ENCODE results near the gene ARPC5L. TPM values are rescaled to one million over a fixed set of nuclear protein-coding genes. Genes with fewer than 3 reads are reported as not detected.
A peak's percentile ranks its signal among the peaks of the same experiment; 100 is the strongest.

The ARPC5L gene
- total and polyA plus RNA-seq, 2 of the 13 experiments (the other 11 are each of a cell fraction or from before 2014, with no cell fraction given): 29.9 to 33.8 TPM

- TF ChIP-seq YY1 (IDR thresholded peaks at IDR 0.05; ENCODE audit: insufficient read depth, insufficient replicate concordance, low read depth, low read length) (peak; percentile 72), ZSCAN5A (CRISPR knock-in tag; IDR thresholded peaks at IDR 0.05; ENCODE audit: borderline replicate concordance) (no peak), ZNF503 (CRISPR knock-in tag; IDR thresholded peaks at IDR 0.05) (no peak), FOXO4 (CRISPR knock-in tag; conservative IDR thresholded peaks at IDR 0.05) (0 out of 2 replicates have a peak, but pooled peaks have one; percentile 66), HNRNPH1 (optimal IDR thresholded peaks at IDR 0.05; ENCODE audit: low read depth, low read length) (no peak), NR2F6 (IDR thresholded peaks at IDR 0.05) (no peak), NR2F6 (CRISPR knock-in tag; IDR thresholded peaks at IDR 0.05) (no peak), RARA (CRISPR knock-in tag; IDR thresholded peaks at IDR 0.05) (0 out of 2 replicates have a peak, but pooled peaks have one; percentile 23), ZNF567 (CRISPR knock-in tag; IDR thresholded peaks at IDR 0.05; ENCODE audit: borderline replicate concordance) (no peak), FOXA1 (IDR thresholded peaks at IDR 0.05) (no peak), FOXA1 (CRISPR knock-in tag; IDR thresholded peaks at IDR 0.05) (no peak), ISL2 (CRISPR knock-in tag; IDR thresholded peaks at IDR 0.05) (no peak), ZNF275 (CRISPR knock-in tag; IDR thresholded peaks at IDR 0.05; ENCODE audit: borderline replicate concordance) (no peak), ZNF432 (CRISPR knock-in tag; IDR thresholded peaks at IDR 0.05; ENCODE audit: borderline replicate concordance) (no peak)
- TF ChIP-seq, protein P1, sequence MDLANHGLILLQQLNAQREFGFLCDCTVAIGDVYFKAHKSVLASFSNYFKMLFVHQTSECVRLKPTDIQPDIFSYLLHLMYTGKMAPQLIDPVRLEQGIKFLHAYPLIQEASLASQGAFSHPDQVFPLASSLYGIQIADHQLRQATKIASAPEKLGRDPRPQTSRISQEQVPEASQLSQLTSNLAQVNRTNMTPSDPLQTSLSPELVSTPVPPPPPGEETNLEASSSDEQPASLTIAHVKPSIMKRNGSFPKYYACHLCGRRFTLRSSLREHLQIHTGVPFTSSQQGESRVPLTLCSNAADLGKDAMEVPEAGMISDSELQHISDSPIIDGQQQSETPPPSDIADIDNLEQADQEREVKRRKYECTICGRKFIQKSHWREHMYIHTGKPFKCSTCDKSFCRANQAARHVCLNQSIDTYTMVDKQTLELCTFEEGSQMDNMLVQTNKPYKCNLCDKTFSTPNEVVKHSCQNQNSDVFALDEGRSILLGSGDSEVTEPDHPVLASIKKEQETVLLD (CRISPR knock-in tag; IDR thresholded peaks at IDR 0.05; ENCODE audit: low read depth): peak; percentile 58; the same call in 1 of the 2 replicates
- TF ChIP-seq, protein P2, sequence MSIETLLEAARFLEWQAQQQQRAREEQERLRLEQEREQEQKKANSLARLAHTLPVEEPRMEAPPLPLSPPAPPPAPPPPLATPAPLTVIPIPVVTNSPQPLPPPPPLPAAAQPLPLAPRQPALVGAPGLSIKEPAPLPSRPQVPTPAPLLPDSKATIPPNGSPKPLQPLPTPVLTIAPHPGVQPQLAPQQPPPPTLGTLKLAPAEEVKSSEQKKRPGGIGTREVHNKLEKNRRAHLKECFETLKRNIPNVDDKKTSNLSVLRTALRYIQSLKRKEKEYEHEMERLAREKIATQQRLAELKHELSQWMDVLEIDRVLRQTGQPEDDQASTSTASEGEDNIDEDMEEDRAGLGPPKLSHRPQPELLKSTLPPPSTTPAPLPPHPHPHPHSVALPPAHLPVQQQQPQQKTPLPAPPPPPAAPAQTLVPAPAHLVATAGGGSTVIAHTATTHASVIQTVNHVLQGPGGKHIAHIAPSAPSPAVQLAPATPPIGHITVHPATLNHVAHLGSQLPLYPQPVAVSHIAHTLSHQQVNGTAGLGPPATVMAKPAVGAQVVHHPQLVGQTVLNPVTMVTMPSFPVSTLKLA (IDR thresholded peaks at IDR 0.05): no peak; the same call in 1 of the 2 replicates
- TF ChIP-seq, protein P3, sequence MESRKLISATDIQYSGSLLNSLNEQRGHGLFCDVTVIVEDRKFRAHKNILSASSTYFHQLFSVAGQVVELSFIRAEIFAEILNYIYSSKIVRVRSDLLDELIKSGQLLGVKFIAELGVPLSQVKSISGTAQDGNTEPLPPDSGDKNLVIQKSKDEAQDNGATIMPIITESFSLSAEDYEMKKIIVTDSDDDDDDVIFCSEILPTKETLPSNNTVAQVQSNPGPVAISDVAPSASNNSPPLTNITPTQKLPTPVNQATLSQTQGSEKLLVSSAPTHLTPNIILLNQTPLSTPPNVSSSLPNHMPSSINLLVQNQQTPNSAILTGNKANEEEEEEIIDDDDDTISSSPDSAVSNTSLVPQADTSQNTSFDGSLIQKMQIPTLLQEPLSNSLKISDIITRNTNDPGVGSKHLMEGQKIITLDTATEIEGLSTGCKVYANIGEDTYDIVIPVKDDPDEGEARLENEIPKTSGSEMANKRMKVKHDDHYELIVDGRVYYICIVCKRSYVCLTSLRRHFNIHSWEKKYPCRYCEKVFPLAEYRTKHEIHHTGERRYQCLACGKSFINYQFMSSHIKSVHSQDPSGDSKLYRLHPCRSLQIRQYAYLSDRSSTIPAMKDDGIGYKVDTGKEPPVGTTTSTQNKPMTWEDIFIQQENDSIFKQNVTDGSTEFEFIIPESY (CRISPR knock-in tag; IDR thresholded peaks at IDR 0.05): no peak
Measured at GRCh38 chr9:124868511-124869465, 6.9 kb downstream of the ARPC5L start (continued).
